ENCODE data around the gene SLC2A6.
A peak's percentile ranks its signal among the peaks of the same experiment; 100 is the strongest.

Gene SLC2A6

DNA sequence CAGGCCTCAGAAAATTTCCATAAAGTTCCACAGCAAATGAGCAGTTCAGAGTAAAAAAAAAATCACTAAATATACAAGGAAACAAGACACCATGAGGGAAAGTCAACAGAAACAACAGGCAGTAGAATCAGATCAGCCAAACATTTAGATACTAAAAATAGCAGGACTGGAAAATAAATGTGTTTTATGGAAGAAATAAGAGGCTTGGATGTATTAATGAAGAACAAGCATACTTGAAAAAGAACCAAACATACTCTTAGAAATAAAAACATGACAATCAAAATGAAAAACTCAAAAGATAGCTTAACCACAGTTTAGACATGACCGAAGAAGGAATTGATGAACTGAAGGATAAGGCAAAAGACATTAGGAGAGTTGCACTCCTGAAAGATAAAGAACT lies 23.2 kb upstream of the SLC2A6 start:
- peaks cover 10% of the 10 kb centered on the region for H3K27me3 Mint-ChIP-seq (ENCODE audit: low read depth)
- peaks cover 27% of the 10 kb centered on the region for H3K4me1 Mint-ChIP-seq
- no peak overlapping the region for H3K4me3 Mint-ChIP-seq
- peaks cover 32% of the 10 kb centered on the region for H3K9me3 Mint-ChIP-seq
- peak overlapping the region in 1 of 3 experiments; percentile 12 for H3K27ac Mint-ChIP-seq
- no peak for TF ChIP-seq CTCF (IDR thresholded peaks at IDR 0.05; ENCODE audit: unreplicated experiment in 3 of 3)
- peaks cover 15% of the 10 kb centered on the region for H3K36me3 Mint-ChIP-seq (ENCODE audit: low read depth)

GRCh38 chr9:133499892-133500270 lies 21.0 kb upstream of the SLC2A6 start:
- peak overlapping the region in 1 of 3 experiments; percentile 58 for H3K27ac Mint-ChIP-seq
- H3K4me3 Mint-ChIP-seq: no peak overlapping the region
- peaks cover 10% of the 10 kb centered on the region for H3K27me3 Mint-ChIP-seq (ENCODE audit: low read depth)
- peaks cover 20% of the 10 kb centered on the region for H3K4me1 Mint-ChIP-seq
- TF ChIP-seq CTCF (IDR thresholded peaks at IDR 0.05; ENCODE audit: unreplicated experiment in 3 of 3): no peak
- peaks cover 32% of the 10 kb centered on the region for H3K9me3 Mint-ChIP-seq
- H3K36me3 Mint-ChIP-seq (ENCODE audit: low read depth): peaks cover 15% of the 10 kb centered on the region

DNA sequence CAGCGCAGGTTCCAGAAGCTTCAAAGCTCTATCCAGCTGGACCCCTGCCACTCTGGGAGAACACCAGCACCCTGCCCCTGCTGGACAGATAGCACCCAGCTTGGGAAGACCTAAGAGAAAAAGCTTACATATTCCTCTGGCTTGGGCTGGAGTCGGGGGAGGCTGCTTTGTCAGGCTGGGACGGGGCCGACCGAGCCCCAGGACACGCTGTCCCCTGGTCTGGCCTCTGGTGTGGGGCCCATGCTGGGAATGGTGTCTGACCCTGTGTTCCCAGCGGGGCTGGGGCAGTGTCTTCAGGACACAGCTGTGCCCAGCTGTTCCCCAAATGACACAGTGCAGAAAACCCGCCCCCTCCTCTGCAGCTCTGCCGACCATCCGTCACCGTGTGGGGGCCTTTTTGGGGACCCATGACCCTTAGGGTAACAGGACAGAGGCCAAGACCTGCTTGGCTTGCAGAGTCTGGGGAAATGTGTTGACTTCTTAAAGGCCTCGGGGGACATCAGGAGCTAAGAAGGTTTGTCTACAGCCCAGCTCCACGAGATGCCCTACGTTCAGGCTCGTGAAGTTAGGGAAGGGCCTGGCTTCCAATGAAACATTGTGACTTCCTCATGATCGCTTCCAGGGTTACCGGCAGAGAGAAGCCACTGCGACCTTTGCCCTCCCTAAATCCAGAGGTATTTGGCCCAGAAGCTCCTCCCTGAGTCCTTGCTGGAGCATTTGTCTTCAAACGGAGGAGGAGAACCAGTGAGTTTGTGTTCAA lies 20.4 kb upstream of the SLC2A6 start:
- peaks cover 10% of the 10 kb centered on the region for H3K27me3 Mint-ChIP-seq (ENCODE audit: low read depth)
- peaks cover 20% of the 10 kb centered on the region for H3K4me1 Mint-ChIP-seq
- H3K27ac Mint-ChIP-seq: no peak overlapping the region
- peaks cover 32% of the 10 kb centered on the region for H3K9me3 Mint-ChIP-seq
- TF ChIP-seq CTCF (IDR thresholded peaks at IDR 0.05; ENCODE audit: unreplicated experiment in 3 of 3): peak in 1 of 3 experiments; percentile 9
- H3K4me3 Mint-ChIP-seq: no peak overlapping the region
- H3K36me3 Mint-ChIP-seq (ENCODE audit: low read depth): peaks cover 15% of the 10 kb centered on the region

GRCh38 chr9:133496861-133497842 lies 18.3 kb upstream of the SLC2A6 start:
- no peak for TF ChIP-seq CTCF (IDR thresholded peaks at IDR 0.05; ENCODE audit: unreplicated experiment in 3 of 3)
- Mint-ChIP-seq H3K27me3 (ENCODE audit: low read depth) (peaks cover 10% of the 10 kb centered on the region), H3K27ac (peak overlapping the region in 2 of 3 experiments; percentile 17 to 47), H3K36me3 (ENCODE audit: low read depth) (peaks cover 9% of the 10 kb centered on the region), H3K9me3 (peaks cover 19% of the 10 kb centered on the region), H3K4me3 (no peak overlapping the region), H3K4me1 (peaks cover 33% of the 10 kb centered on the region)

DNA sequence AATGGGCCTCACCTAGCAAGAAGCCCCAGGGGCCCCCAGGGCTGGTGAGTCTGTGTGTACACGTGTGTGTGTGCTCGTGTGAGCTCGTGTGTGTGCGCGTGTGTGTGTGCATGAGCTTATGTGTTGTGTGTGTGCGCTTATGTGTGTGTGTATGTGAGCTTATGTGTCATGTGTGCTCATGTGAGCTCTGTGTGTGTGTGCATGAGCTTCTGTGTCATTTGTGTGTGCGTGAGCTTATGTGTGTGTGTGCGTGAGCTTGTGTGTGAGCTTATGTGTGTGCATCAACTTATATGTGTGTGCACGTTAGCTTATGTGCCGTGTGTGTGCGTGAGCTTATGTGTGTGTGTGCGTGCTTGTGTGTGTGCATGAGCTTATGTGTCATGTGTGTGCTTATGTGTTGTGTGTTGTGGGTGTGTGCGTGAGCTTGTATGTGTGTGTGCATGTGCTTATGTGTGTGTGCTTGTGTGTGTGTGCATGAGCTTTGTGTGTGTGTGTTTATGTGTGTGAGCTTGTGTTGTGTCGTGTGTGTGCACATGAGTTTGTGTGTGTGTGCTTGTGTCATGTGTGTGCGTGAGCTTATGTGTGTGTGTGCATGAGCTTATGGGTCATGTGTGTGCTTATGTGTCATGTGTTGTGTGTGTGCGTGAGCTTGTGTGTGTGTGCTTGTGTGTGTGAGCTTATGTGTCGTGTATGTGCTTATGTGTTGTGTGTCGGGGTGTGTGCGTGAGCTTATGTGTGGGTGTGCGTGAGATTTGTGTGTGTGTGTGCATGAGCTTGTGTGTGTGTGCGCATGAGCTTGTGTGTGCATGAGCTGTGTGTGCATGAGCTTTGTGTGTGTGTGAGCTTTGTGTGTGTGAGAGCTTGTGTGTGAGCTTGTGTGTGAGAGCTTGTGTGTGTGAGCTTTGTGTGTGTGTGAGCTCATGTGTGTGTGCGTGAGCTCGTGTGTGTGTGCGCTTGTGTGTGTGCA lies 16.7 kb upstream of the SLC2A6 start:
- peaks cover 38% of the 10 kb centered on the region for H3K4me1 Mint-ChIP-seq
- TF ChIP-seq CTCF (IDR thresholded peaks at IDR 0.05; ENCODE audit: unreplicated experiment in 3 of 3): no peak
- H3K36me3 Mint-ChIP-seq (ENCODE audit: low read depth): no peaks in the 10 kb centered on the region
- peaks cover 5% of the 10 kb centered on the region for H3K9me3 Mint-ChIP-seq
- no peak overlapping the region for H3K4me3 Mint-ChIP-seq
- H3K27me3 Mint-ChIP-seq (ENCODE audit: low read depth): peaks cover 10% of the 10 kb centered on the region
- H3K27ac Mint-ChIP-seq: no peak overlapping the region
